Endothelial cell of umbilical vein (primary cell): ENCODE measurements around the gene IAPP.
"Not testable (repeated sequence)": the region's sequence is repeated elsewhere in the genome, so short reads cannot be mapped to it uniquely, and the experiment has no call there.

Experiments used
- CTCF ChIP-seq, 2 donors: IDR thresholded peaks; 1 replicate in 1 of 2; 2 replicates in 1 of 2; pipeline ENCODE4 v1.5.1; 2011; ENCODE audit warnings: low read length in 2 of 2, mild to moderate bottlenecking in 2 of 2, moderate library complexity in 2 of 2, control low read depth in 1 of 2, inconsistent platforms in 1 of 2, low read depth in 1 of 2; ENCODE audit not compliant: insufficient read depth in 1 of 2; ENCODE audit errors: extremely low read depth in 1 of 2
- EZH2 ChIP-seq: IDR thresholded peaks from 2 replicates; pipeline ENCODE4 v1.6.1; 2012; ENCODE audit warnings: borderline replicate concordance, low read depth, mild to moderate bottlenecking, moderate library complexity, low read length, inconsistent platforms; ENCODE audit not compliant: severe bottlenecking
- FOS ChIP-seq: IDR thresholded peaks from 2 replicates; pipeline ENCODE4 v1.6.1; 2011; ENCODE audit warnings: mild to moderate bottlenecking, low read length, moderate library complexity, borderline replicate concordance; ENCODE audit not compliant: insufficient read depth
- GATA2 ChIP-seq: IDR thresholded peaks from 2 replicates; pipeline ENCODE4 v1.7.0; 2011; ENCODE audit warnings: low read depth, mild to moderate bottlenecking, moderate library complexity, mixed read lengths, low read length; ENCODE audit not compliant: insufficient read length, insufficient read depth
- MYC ChIP-seq: IDR thresholded peaks from one replicate; pipeline ENCODE4 v1.6.1; 2011; ENCODE audit warnings: mild to moderate bottlenecking, low read depth, low read length
- POLR2A ChIP-seq: IDR thresholded peaks from 2 replicates; pipeline ENCODE4 v1.6.1; 2012; ENCODE audit warnings: low read depth, mild to moderate bottlenecking, control low read depth, low read length

GRCh38 chr12:21360632-21361031, 12.1 kb upstream of the IAPP start:
- TF ChIP-seq CTCF (IDR thresholded peaks at IDR 0.05; ENCODE audit: extremely low read depth in 1 of 2, insufficient read depth in 1 of 2, low read depth in 1 of 2, low read length in 2 of 2); EZH2; FOS; GATA2; POLR2A; MYC: not testable (repeated sequence)
